T-helper 1 cell treated with Interleukin-12 subunit alpha and Interleukin-12 subunit beta and Interleukin-4 antibody, amounts not matched to agents 30 ng/mL and 1 ng/mL, for 36 hours (primary cell): ENCODE results near the gene PCK1. TPM values are rescaled to one million over a fixed set of nuclear protein-coding genes. Genes with fewer than 3 reads are reported as not detected.

Experiments used
- intact Hi-C: fragments of 100-400 bp; cut with micrococcal nuclease; formaldehyde crosslinking; loops from one replicate; pipeline ENCODE4 v1.15.1; 2024
- total RNA-seq: library from RNA; stranded (reverse); gene quantifications from 2 replicates; pipeline ENCODE4 v1.2.3, GENCODE V29; 2022

Gene PCK1
- total RNA-seq, 1 donor from 2014 or later, result not detected

DNA sequence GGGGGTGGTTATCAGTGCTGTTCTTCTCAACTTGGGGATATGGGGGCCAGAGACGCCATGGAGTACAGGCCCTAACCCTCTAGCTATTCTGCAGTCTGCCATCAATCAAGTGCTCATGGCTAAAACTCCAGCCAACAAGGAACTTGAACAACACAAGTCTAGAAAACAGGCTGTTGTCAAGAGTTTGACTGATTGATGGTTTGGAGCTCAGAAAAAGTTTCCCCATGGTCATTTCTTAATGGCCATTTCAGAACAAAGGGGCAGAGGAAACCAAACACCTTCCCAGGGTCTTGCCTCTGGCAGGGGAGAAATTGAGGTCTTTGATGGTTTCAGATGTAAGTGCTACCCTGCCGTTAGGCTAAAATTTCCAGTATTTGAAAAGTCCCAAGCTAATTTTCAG lies 15.1 kb downstream of the PCK1 start:
- intact Hi-C loops, result no loop called here

DNA sequence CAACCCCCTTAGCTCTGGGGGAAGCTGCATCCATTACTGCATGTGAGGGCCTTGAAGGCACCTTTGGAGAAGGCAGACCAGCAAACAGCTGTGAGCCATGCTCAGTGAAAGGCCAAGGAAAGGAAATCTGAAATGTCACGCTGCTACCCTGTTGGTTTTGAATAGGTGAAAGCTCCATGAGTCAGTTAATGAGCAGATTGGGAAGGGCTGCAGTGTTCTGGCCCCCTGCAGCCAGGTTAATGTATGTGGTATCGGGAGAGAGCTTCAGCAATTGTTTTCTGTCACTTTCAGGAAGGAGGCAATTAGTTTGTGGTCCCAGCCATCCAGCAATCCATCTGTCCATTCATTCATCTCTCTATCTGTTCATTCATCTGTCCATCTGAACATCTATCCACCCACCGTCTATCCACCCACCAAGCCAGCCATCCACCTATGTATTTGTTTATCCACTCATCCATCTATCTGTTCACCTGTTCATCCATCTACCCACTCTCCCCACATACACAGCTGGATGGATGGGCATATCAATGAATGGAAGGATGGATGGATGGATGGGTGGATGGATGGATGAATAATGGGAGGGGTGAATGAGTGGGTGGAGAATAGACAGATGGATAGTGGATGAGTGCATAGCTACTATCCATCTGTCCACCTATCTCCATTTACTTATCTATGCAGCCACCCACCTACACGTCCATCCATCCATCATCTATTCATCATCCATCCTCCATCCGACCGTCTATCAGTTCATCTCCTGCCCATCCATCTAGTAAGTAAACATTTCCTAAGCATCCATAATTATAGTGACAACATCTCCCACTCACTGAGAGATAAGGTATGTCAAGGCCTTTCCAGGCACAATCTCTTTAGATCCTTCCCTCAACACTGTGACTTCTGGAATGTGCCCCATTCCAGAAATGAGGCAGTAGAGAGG lies 16.0 kb downstream of the PCK1 start:
- intact Hi-C loops, result no loop called here

DNA sequence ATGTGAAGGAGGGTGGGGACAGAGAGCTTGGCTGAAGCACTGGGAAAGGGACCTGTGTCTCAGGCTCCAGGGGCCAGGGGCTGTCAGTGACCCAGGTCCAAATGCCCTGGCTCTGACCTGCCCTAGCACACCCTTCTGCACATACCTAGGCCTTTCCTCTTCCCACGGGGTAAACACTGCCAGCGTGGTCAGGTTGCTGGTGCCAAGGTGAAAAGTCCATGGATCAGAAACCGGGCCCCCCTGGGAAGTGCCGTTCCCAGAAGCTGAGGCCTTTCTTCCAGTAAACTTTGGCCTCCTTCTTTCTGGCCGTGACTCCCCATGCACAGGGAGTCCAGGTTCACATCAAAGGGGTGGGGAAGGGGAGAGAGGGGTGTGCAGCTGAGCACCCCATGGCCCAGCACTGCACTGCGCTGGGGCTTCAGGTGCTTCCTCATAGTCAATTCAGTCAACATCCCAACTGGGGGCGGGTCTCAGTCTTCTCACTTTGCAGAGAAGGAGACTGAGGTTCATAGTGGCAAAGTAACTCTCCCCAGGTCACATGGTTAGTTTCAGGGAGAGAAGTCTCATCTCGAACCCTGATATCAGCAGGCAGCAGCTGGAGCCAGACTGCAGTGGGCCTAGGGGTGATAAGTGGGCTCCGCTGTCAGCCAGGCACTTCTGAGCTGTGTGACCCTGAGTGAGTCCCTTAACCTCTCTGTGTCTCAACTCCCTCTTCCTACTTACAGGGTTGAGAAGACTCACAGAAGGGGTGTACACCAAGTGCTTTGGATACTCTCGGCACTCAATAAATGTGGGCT lies 17.0 kb downstream of the PCK1 start:
- intact Hi-C loops, result no loop called here

DNA sequence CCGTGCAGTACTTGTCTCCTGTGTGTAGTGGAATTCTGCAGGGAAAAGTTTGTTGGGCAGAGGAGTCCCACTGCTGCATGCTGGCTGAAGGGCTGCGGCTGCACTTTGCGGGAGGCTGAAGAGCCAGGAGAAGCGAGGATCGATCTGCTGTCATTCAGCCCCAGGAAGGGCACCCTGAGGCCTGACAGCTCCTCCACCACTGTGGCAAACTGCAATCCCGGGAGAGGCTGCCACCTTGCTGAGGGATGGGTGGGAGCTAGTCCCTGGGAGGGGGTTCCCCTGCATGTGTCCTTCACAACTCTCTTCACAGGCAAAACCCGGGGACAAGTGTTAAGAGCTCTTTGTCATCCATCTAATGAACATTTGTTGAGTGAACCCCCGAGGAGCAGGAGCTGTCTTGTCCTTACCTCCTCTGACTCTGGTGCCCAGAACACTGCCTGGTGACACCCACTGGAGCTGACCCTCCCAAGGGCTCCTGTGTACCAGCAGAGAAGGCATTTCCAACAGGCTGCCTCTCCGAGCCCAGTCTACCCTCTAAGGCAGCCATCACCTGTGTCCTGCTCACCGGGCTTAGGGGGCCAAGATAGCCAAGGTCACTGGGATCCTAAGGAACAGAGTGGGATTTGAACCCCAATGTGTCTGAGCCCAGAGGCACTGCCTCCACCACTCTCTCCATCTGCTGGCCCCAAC lies 17.7 kb downstream of the PCK1 start:
- intact Hi-C loops, result no loop called here

DNA sequence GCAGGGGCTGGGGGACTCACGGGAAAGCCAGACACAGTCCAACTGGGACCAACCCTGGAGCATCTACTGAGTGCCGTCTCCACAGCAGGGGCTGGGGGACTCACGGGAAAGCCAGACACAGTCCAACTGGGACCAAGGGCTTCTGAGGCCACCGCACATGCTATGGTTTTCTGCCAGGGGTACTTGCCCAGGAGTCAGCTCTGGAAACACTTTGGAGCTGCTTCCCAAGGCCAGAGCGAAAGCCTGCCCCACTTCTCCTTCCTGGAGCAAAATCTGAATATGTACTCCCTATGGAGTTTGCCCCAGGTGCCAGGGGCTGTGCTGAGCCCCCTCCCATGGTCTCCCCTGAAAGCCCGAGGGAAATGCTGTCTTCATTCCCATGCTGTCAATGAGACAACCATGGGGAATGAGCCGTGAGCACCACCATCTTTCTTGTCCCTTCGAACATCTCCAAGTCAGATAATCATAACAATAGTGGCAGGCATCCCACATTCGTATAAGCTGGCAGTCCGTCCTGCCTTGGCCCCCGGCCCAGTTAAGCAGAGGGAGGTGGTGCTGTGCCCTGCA lies 18.5 kb downstream of the PCK1 start:
- intact Hi-C loops, result no loop called here

DNA sequence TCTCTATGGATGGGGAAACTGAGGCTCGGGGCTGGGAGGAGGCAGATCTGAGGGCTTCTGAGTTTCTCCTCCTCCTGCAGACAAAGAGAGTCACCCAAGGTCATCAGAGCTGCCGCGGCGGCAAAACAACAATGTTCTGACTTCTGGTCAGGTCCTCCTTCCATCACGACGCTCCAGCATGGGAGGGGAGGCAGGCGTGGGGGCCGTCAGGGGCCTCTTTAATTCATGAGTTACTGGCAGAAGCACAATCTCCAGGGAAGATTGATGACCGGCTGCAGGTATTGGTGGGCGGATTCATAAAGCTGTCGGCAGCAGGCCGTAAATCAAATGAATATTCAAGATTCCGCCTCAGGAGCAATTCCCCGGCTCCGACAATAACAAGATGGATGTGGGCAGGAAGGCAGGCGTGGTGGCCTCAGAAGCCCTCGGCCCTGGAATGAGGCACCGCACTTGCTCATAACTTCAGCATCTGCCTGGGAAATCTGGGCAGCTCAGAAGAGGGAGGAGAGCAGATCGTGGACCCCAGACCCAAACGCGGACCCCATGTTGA lies 19.1 kb downstream of the PCK1 start:
- intact Hi-C loops, result no loop called here

DNA sequence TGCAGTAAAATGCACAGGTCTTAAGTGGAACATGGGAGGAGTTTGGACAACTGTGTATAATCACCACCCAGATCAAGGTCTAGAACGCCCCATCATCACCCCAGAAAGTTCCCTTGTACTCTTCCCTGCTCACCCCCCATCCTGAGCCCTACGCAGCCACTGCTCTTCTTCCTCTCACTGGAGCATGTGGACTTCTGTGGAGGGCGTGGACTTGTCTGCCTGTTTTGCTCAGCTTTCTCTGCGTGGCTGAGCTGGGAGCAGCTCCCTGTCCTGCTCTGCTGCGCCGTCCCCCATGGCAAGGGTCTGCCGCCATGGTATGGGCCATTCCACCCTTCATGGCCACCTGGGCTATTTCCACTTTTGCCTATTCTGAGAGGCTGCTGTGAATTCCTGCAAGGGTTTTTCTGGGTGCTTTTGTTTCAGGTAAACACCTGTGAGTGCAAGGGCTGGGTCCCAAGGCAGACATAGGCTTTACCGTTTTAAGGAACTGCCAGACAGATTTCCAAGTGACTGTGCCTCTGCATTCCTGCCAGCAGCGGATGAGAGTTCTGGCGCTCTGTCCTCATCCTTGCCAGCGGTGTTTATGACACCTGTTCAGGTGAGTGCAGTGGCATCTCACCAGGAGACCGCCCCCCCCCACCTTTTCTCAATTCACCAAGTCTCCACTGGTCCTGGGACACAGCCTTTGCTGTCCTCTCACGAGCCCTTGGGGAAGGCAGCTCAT lies 19.7 kb downstream of the PCK1 start:
- intact Hi-C loops, result no loop called here

DNA sequence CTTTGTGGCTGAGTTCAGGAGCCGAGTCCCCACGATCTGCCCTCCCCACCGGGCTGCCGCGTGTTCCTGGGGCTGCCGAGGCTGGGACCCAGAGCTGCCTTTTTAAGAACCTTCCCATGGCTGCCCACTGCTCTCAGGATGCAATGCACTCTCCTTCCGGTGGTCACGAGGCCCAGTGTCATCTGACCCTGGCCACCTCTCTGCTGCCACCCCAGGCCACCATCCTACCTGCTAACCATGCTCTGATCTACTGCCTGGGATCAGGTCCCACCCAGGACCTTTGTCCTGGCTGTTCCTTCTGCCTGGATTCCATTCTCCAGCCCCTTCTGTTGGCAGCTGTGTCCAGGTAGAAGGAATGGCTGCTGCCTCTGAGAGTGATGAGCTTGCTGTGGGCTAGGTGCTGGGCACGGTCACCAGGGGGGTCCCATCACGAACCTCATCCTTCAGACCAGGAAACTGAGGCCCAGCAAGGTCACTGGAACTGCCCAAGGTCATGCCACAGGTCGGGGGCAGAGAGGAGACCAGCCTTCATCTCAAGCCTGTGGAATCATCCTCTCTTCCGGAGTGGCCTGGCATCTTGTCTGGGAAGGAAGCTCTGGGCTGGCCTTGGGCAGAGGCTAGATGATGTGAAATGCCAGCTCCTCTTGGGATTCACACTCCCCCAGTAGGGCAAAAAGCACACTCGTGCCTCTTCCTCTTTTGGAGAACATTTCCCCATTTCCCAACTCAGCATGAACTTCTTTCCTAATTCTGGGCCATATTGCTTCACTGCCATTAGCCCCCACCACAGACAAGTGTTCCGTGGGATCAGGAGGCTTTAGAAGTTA lies 20.5 kb downstream of the PCK1 start:
- intact Hi-C loops, result no loop called here

DNA sequence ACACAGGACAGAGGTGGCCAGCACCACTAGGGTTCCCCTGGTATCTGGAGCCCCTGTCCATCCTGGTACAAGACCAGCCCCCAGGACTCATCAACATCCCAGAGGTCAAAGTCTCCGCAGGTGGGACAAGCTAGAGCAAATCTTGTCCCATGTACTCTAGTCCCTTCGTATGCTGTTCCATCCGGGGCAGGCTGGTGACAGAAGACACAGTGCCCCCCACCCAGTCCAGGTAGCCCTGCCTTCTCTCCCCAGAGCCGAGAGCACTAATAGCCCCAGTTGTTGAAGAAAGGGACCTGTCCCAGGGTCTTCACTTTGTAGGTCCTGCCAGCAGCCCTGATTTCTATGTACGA lies 21.1 kb downstream of the PCK1 start:
- intact Hi-C loops, result no loop called here

DNA sequence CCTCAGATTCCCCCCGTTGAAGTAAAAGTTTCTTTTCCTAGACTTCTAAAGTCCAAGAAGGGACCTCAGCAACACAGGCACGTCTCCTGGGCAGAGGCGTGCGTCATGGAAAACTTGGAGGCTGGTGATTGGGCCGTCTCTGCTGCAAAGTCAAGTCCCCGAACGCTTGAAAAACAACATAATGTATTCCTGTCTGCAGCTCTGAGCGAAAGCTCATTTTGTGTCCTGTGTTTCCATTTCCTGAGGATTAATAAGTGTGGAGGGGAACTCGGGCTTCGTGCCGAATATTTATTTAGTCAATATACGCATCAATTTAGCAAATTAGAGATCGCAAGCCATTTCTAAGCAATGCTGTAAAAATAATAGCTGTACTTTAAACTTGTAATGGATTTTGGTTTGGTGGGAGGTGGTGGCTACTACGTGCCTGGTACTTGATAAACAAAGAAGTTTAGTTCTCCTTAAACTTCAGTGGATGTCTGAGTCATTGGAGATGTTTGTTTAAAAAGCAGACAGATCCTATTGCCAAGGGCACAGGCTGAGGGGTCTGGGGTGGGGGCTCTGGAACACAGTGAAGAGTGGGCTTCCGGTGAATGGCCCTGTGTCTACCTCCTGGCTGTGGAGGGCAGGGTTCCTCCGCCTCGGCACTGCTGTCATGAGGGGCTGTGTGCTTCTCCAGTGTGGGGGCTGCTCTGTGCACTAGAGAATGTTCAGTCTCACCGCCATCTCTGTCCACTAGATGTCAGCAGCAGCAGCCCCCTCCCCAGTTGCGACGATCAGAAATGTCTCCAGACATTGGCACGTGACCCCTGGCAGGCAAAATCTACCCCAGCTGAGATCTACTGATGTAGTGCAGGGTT lies 21.8 kb downstream of the PCK1 start:
- intact Hi-C loops, result no loop called here

DNA sequence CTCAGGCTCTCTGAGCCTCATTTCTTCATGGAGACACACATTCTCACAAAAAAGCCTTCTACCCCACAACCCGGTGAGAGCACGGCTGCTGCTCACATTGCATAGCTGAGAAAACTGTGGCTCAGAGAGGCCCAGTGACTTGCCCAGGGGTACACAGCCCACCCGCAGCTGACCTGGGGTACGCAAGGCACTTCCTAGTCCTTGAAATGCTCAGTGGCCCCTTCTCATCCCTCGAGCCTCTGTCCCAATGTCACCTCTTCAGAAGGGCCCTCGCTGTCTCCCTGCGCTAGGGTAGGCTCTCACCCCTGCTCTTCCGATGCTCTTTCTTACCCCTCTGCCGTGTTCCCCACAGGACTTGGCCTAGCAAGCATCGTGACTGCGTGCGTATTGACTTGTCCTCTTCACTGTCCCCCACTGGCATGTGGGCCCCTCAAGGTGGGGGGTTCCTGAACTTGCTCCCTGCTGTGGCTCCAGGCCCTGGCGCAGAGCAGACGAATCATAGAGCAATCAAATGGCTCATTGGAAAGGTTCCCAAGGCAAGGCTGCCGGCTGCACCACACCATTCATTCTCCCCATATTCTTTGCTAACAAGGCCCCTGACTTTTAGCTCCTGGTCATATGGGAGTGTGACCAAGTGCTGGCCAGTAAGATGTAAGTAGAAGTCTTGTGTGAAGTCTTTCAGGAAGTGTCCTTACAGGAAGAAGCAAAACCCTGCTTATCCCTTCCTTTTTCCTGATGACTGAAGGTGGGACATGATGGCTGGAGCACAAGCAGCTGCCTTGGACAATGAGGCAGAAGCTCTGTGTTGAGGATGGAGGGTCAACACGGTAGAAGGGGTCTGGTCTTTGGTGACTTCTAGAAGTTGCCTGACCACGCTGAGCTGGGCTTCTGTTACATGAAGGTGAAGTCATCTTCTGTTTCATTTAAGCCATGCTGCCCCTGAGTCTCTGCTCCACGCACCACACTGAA lies 22.7 kb downstream of the PCK1 start:
- intact Hi-C loops, result no loop called here

DNA sequence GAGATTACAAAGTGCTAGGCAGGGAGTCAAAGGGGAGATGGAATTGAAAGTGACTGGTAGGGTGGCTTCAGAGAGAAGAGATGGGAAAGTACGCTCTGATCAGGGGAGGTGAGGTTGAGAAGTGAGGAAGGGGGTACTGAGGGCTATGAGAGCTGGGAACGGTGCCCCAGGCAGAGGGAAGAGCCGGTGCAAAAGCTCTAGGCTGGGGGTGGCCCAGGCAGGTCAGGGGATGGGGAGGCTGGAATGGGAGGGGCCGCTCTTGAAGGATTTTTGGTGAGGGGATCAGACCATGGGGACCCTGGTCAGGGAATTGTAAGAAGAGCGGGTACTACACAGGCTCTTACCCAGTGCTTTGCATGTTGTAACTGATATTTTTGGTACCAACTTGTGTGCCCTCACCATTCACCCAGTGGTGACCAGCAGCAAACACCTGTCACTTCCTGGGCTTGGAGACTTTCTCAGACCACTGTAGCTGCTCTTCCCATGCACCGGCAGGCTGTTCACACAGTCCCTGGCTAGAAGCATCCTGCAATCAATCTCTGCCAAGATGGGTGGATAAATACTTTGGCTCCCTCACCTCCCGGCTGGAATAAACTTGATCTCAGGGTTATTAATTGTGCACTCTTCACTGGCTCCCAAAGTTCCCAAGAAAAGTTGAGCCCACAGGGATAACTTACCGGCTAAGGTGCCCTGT lies 24.0 kb downstream of the PCK1 start:
- intact Hi-C loops, result no loop called here

DNA sequence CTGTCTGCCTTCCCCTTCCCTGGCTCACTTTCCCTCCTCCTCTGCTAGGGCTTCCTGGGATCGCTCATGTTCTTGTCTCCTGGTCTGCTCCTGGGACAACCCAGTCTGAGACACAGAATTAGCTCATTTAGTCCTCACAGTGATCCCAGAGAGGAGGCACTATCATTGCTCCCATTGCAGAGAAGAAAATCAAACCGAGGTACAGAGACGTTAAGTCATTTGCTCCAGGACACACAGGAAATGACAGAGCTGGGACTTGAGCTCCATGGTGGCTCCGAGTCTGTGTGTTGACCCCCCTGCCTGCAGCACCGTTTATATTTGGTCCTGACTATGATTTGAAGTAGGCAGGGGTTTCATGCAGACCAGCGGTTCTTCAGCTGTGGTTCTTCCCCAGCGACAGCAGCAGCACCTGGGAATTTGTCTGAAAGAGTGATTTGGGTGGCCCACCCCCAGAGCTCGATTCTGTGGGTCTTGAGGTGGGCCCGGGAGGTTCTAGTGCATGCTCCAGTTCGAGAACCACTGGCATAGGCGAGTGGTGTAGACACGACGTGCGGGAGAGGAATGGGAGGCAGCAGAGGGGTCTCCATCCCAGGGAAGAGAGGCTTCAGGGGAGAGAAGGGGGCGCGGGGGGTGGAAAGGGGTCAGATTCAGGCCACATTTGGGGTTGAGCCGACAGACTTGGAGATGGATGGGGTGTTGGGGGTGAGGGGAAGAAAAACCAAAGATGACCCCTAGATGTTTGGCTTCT lies 24.7 kb downstream of the PCK1 start:
- intact Hi-C loops, result no loop called here

DNA sequence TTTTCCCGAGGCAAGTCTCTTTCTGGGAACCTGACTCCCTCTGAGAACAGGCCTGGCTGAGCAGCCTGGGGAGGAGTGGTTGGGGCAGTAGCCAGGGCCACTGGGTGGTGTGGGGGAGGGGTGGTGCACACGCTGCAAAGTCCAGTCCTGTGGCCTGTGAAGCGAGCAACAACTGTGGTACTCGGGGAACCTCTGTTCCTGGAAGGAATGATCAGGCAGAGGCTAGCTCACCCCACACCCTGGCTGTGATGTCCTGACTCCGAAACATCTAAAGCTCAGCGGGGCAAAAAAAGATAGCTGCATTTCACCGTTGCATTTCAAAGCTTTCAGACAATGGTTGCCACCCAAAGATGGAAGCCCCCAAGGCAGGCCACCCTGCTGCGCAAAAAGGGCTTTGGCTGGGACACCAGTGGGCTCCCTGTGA lies 25.5 kb downstream of the PCK1 start:
- intact Hi-C loops, result no loop called here

DNA sequence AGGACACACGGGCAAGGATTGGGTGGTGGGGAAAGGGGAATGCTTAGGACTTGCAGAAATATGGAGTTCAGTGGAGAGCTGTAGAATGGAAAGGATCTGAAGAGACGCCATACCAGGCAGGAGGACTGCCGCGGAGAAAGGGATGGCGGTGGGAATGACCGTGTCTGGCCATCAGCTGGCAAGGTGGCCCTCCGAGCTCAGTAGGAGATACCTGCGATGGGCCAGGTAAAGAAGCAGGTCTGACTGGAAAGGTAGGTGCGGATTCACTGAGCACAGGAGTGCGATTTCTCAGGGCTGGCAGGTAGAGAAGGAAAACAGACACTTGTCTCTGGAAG lies 26.0 kb downstream of the PCK1 start:
- intact Hi-C loops, result no loop called here

DNA sequence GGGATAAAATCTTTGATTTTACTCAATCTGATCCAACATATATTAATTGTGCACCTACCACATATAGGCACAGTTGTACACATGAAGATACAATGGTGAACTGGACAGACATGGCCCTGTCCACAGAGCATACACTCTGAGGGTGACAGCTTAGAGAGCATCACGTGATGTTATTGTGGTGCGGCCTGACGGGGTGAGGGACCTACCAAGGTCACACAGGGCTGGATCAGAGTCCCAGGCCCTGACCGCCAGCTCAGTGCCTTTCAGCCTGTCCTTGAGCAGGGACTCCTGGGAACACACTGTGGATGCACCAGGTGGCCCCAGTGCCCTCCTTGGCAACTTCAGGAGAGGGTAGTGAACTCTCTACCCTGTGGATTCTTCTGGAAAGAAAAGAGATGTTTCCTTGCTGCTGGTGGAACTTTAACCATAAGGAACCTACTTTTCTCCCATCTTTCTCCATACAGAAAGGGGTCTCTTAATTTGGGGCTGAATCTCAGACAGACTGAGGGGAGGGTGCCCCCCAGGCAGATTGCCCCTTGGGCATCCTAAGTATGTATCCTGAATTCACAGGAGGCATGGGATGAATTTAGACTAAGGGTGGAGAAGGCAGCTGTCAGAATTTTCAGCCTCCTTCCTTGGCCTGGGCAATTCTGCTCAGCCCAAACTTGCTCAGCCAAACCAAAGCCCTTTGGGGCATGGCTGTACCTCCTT lies 26.5 kb downstream of the PCK1 start:
- intact Hi-C loops, result no loop called here
